ENCODE measurements around the gene MRI1.
"Not testable (repeated sequence)": the region's sequence is repeated elsewhere in the genome, so short reads cannot be mapped to it uniquely, and the experiment has no call there.

DNA sequence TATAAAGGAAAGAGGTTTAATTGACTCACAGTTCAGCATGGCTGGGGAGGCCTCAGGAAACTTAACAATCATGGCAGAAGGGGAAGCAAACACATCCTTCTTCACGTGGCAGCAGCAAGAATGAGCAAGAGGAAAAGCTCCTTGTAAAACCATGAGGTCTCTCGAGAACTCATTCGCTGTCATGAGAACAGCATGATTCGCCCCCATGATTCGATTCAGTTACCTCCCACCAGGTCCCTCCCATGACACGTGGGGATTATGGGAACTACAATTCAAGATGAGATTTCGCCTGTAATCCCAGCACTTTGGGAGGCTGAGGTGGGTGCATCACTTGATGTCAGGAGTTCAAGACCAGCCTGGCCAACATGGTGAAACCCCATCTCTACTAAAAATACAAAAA lies 10.7 kb upstream of the MRI1 start:
- TF ChIP-seq TEAD4 (CRISPR knock-in tag; IDR thresholded peaks at IDR 0.05); MXD4 (CRISPR knock-in tag; IDR thresholded peaks at IDR 0.05; ENCODE audit: borderline replicate concordance); TP53 (CRISPR knock-in tag; IDR thresholded peaks at IDR 0.05): not testable (repeated sequence)
- TF ChIP-seq, protein P1, sequence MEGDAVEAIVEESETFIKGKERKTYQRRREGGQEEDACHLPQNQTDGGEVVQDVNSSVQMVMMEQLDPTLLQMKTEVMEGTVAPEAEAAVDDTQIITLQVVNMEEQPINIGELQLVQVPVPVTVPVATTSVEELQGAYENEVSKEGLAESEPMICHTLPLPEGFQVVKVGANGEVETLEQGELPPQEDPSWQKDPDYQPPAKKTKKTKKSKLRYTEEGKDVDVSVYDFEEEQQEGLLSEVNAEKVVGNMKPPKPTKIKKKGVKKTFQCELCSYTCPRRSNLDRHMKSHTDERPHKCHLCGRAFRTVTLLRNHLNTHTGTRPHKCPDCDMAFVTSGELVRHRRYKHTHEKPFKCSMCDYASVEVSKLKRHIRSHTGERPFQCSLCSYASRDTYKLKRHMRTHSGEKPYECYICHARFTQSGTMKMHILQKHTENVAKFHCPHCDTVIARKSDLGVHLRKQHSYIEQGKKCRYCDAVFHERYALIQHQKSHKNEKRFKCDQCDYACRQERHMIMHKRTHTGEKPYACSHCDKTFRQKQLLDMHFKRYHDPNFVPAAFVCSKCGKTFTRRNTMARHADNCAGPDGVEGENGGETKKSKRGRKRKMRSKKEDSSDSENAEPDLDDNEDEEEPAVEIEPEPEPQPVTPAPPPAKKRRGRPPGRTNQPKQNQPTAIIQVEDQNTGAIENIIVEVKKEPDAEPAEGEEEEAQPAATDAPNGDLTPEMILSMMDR (IDR thresholded peaks at IDR 0.05), result not testable (repeated sequence)
- TF ChIP-seq, protein P2, sequence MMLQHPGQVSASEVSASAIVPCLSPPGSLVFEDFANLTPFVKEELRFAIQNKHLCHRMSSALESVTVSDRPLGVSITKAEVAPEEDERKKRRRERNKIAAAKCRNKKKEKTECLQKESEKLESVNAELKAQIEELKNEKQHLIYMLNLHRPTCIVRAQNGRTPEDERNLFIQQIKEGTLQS (CRISPR knock-in tag; conservative IDR thresholded peaks at IDR 0.05), result not testable (repeated sequence)
- TF ChIP-seq, protein P3, sequence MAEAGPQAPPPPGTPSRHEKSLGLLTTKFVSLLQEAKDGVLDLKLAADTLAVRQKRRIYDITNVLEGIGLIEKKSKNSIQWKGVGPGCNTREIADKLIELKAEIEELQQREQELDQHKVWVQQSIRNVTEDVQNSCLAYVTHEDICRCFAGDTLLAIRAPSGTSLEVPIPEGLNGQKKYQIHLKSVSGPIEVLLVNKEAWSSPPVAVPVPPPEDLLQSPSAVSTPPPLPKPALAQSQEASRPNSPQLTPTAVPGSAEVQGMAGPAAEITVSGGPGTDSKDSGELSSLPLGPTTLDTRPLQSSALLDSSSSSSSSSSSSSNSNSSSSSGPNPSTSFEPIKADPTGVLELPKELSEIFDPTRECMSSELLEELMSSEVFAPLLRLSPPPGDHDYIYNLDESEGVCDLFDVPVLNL (CRISPR knock-in tag; IDR thresholded peaks at IDR 0.05; ENCODE audit: borderline replicate concordance, low read depth), result not testable (repeated sequence)
- TF ChIP-seq, protein P4, sequence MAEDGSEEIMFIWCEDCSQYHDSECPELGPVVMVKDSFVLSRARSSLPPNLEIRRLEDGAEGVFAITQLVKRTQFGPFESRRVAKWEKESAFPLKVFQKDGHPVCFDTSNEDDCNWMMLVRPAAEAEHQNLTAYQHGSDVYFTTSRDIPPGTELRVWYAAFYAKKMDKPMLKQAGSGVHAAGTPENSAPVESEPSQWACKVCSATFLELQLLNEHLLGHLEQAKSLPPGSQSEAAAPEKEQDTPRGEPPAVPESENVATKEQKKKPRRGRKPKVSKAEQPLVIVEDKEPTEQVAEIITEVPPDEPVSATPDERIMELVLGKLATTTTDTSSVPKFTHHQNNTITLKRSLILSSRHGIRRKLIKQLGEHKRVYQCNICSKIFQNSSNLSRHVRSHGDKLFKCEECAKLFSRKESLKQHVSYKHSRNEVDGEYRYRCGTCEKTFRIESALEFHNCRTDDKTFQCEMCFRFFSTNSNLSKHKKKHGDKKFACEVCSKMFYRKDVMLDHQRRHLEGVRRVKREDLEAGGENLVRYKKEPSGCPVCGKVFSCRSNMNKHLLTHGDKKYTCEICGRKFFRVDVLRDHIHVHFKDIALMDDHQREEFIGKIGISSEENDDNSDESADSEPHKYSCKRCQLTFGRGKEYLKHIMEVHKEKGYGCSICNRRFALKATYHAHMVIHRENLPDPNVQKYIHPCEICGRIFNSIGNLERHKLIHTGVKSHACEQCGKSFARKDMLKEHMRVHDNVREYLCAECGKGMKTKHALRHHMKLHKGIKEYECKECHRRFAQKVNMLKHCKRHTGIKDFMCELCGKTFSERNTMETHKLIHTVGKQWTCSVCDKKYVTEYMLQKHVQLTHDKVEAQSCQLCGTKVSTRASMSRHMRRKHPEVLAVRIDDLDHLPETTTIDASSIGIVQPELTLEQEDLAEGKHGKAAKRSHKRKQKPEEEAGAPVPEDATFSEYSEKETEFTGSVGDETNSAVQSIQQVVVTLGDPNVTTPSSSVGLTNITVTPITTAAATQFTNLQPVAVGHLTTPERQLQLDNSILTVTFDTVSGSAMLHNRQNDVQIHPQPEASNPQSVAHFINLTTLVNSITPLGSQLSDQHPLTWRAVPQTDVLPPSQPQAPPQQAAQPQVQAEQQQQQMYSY (CRISPR knock-in tag; IDR thresholded peaks at IDR 0.05), result not testable (repeated sequence)
